Measurements from ENCODE around the gene ADAMTSL3.

DNA sequence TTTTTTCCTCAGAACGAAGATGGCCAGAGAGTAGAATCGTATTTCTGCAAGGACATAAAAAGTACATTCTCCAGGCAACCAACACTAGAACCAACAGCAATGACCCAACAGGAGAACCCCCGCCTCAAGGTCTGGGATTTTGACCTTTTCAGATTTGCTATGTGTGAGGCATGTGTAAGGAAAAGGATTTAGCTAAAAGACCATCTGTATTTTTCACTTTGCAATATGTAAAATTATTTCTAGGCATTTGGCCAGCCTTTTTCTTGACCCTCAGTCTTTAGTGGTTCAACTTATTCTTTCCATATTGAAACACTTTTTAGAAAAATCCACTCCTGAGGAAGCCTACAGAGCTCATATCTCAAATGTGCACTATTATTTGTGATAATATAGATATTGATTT, 362.4 kb downstream of the ADAMTSL3 start:
- TF ChIP-seq TAF1 (IDR thresholded peaks at IDR 0.05; ENCODE audit: borderline replicate concordance, insufficient read depth, low read length) (no peak), REST (IDR thresholded peaks at IDR 0.05; ENCODE audit: insufficient read depth in 1 of 2, low read depth in 2 of 2, low read length in 2 of 2) (no peak), POLR2AphosphoS5 (IDR thresholded peaks at IDR 0.05; ENCODE audit: low read depth, low read length) (no peak), SIN3A (IDR thresholded peaks at IDR 0.05; ENCODE audit: borderline replicate concordance, insufficient read depth, low read length) (no peak), FOXP2 (optimal IDR thresholded peaks at IDR 0.05; ENCODE audit: borderline replicate concordance, extremely low read depth, extremely low read length, insufficient read depth) (no peak)

Measured in PFSK-1 (cell line).